Esophagus muscularis mucosa (tissue), 4 donors: Measurements from ENCODE around the gene B4GALNT1. TPM values are rescaled to one million over a fixed set of nuclear protein-coding genes. Genes with fewer than 3 reads are reported as not detected.
A peak's percentile ranks its signal among the peaks of the same experiment; 100 is the strongest.
"Not testable (repeated sequence)": the region's sequence is repeated elsewhere in the genome, so short reads cannot be mapped to it uniquely, and the experiment has no call there.

Source experiments
- DNase-seq: peaks from one replicate; pipeline ENCODE4 v3.0.0-alpha.2; 2017; ENCODE audit errors: extremely low spot score
- H3K27ac ChIP-seq, 4 donors: fragments of 200-600 bp; sonication (generic); replicated peaks in 1 of 4; 1 replicate in 3 of 4; 2 replicates in 1 of 4; pipeline ENCODE4 v1.5.1; 2016 to 2019; ENCODE audit warnings: mild to moderate bottlenecking in 1 of 4
- H3K27me3 ChIP-seq, 4 donors: fragments of 200-600 bp; sonication (generic); one replicate each; pipeline versions ENCODE4 v1.5.1 to v1.6.0; 2016 to 2019
- H3K36me3 ChIP-seq, 4 donors: fragments of 200-600 bp; sonication (generic); one replicate each; pipeline ENCODE4 v1.5.1; 2016 to 2019
- H3K4me1 ChIP-seq, 4 donors: fragments of 200-600 bp; sonication (generic); one replicate each; pipeline ENCODE4 v1.5.1; 2016 to 2019
- H3K4me3 ChIP-seq, 4 donors: fragments of 200-600 bp; sonication (generic); 1 replicate in 2 of 4; 2 replicates in 2 of 4; pipeline ENCODE4 v1.5.1; 2016 to 2019; ENCODE audit warnings: mild to moderate bottlenecking in 4 of 4, moderate library complexity in 1 of 4
- H3K9me3 ChIP-seq, 4 donors: fragments of 200-600 bp; sonication (generic); 1 replicate in 3 of 4; 2 replicates in 1 of 4; pipeline ENCODE4 v1.5.1; 2016 to 2019
- EP300 ChIP-seq: sonication (generic); formaldehyde crosslinking; IDR thresholded peaks from one replicate; pipeline ENCODE4 v1.6.1; 2017; ENCODE audit warnings: antibody characterized with exemption
- POLR2A ChIP-seq: fragments of 450-650 bp; IDR thresholded peaks from one replicate; pipeline ENCODE4 v1.6.1; 2017; ENCODE audit warnings: antibody characterized with exemption, moderate library complexity, mild to moderate bottlenecking, low read depth
- POLR2AphosphoS5 ChIP-seq, 2 donors: sonication (generic); formaldehyde crosslinking; IDR thresholded peaks; one replicate each; pipeline ENCODE4 v1.6.1; 2017; ENCODE audit warnings: antibody characterized with exemption in 2 of 2
- WGBS: methylation state at CpG from one replicate; pipeline ENCODE4 v1.1.5; 2018; 5-methylcytosine and 5-hydroxymethylcytosine counted together
- intact Hi-C: fragments of 100-400 bp; cut with DNase I; formaldehyde crosslinking; loops from one replicate; pipeline ENCODE4 v1.15.1; 2023
- total RNA-seq, 4 donors: library from RNA; depleted of rRNA; stranded (reverse); fragments of >200 nt; gene quantifications; one replicate each; pipeline versions ENCODE4 v1.1.0 to v1.2.1, GENCODE V29; 2016
- TF ChIP-seq, protein P1 (sequence below), 3 experiments: fragments of 200-600 bp in 2 of 3; fragments of 450-650 bp in 1 of 3; sonication (generic) in 2 of 3; IDR thresholded peaks; one replicate each; pipeline ENCODE4 v1.5.1; 2017 to 2019; ENCODE audit warnings: antibody characterized with exemption in 3 of 3, mild to moderate bottlenecking in 2 of 3, moderate library complexity in 1 of 3

Gene B4GALNT1
- total RNA-seq, 4 donors from 2014 or later: 2.8 to 10.9 (median 7.3) TPM

- WGBS: 78% methylated on average over 2 of the region's 2 CpGs
- Histone ChIP-seq H3K4me1 (peaks cover 7 to 34% (median 25%) of the 10 kb centered on the region in 4 donors), H3K27ac (no peak overlapping the region), H3K9me3 (no peaks in the 10 kb centered on the region), H3K4me3 (no peak overlapping the region), H3K27me3 (peaks cover 0 to 2% (median 0%) of the 10 kb centered on the region in 4 donors), H3K36me3 (peaks cover 12 to 39% (median 26%) of the 10 kb centered on the region in 4 donors)
- intact Hi-C loops: no loop called here
- TF ChIP-seq, protein P1, sequence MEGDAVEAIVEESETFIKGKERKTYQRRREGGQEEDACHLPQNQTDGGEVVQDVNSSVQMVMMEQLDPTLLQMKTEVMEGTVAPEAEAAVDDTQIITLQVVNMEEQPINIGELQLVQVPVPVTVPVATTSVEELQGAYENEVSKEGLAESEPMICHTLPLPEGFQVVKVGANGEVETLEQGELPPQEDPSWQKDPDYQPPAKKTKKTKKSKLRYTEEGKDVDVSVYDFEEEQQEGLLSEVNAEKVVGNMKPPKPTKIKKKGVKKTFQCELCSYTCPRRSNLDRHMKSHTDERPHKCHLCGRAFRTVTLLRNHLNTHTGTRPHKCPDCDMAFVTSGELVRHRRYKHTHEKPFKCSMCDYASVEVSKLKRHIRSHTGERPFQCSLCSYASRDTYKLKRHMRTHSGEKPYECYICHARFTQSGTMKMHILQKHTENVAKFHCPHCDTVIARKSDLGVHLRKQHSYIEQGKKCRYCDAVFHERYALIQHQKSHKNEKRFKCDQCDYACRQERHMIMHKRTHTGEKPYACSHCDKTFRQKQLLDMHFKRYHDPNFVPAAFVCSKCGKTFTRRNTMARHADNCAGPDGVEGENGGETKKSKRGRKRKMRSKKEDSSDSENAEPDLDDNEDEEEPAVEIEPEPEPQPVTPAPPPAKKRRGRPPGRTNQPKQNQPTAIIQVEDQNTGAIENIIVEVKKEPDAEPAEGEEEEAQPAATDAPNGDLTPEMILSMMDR (IDR thresholded peaks at IDR 0.05): no peak
- TF ChIP-seq EP300: no peak
- TF ChIP-seq POLR2A: no peak
- no peak for TF ChIP-seq POLR2AphosphoS5 (IDR thresholded peaks at IDR 0.05)
- no peak for DNase-seq
Measured at GRCh38 chr12:57592551-57593165, 40.3 kb downstream of the B4GALNT1 start.

DNA sequence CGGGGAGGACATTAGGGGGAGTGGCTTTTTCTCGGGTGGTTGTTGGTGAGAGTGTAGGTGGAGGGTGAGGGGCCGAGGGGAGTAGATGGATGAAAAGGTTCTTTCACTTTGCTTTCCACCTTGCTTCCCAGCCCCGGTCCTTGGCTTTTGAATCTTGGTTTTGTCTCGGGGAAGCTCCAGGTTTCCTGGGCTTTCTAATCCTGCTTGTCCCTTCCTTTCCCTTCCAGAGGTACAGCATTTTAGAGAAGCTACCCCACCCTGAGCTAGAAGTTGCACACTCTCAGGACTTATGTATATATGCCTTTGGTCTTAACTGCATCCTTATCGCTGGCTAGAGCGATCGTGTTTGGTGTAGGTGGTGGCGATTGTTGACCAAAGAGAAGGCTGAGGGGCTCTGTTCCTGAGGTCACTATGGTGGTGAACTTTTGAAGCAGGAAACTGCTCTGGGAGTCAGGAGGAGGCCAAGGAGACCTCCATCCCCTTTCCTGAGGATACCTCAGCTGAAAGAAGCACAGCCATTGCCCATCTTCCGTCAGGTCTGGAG, 41.1 kb downstream of the B4GALNT1 start:
- 49% methylated on average over 10 of the region's 10 CpGs for WGBS
- no peaks in the 10 kb centered on the region for H3K9me3 ChIP-seq
- intact Hi-C loops: no loop called here
- peak overlapping the region; percentile 72 to 84 (median 81) for H3K27ac ChIP-seq
- H3K4me1 ChIP-seq: peaks cover 7 to 34% (median 25%) of the 10 kb centered on the region in 4 donors
- H3K36me3 ChIP-seq: peaks cover 12 to 32% (median 21%) of the 10 kb centered on the region in 4 donors
- peaks cover 0 to 6% (median 0%) of the 10 kb centered on the region in 4 donors for H3K27me3 ChIP-seq
- DNase-seq: no peak
- H3K4me3 ChIP-seq: peak overlapping the region; percentile 69 to 95 (median 77)
- TF ChIP-seq EP300 (no peak), POLR2A (no peak), POLR2AphosphoS5 (IDR thresholded peaks at IDR 0.05) (no peak)
- TF ChIP-seq, protein P1 (IDR thresholded peaks at IDR 0.05): no peak

GRCh38 chr12:57590864-57591781, 41.9 kb downstream of the B4GALNT1 start, which contains the start of gene PIP4K2C:
PIP4K2C (plus strand) TSS chr12:57591192; CDS start chr12:57591290, 98 bp downstream.
- Histone ChIP-seq H3K4me3 (peak within 1 kb of the TSS; percentile 69 to 95 (median 77)), H3K27ac (peak within 1 kb of the TSS; percentile 72 to 84 (median 81))
- 1% methylated on average over 14 of the region's 69 CpGs for WGBS

DNA sequence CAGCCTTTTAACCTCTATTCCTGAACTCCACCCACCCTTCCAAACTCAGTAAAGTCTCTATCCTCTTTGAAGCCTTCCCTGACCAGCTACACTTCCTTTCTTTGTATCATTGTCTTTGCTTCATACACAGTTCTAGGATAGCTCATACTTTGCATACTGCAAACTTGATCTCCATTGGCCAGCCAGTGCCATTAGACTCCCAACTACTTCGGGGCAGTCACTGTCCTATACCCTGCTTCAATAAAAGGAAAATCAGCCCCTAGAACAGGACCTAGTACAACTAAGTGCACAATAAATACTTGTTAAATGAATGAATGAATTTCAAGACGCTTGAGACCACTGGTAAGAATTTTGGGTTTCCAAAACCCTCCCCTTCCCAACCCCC, 42.5 kb downstream of the B4GALNT1 start:
- H3K27me3 ChIP-seq: peaks cover 0 to 6% (median 0%) of the 10 kb centered on the region in 4 donors
- H3K27ac ChIP-seq: peak overlapping the region; percentile 72 to 84 (median 81)
- H3K9me3 ChIP-seq: no peaks in the 10 kb centered on the region
- peaks cover 7 to 34% (median 25%) of the 10 kb centered on the region in 4 donors for H3K4me1 ChIP-seq
- intact Hi-C loops: no loop called here
- DNase-seq: no peak
- TF ChIP-seq, protein P1 (IDR thresholded peaks at IDR 0.05): no peak
- TF ChIP-seq POLR2AphosphoS5 (IDR thresholded peaks at IDR 0.05) (no peak), POLR2A (no peak), EP300 (no peak)
- 26% methylated on average over 2 of the region's 2 CpGs for WGBS
- H3K36me3 ChIP-seq: peaks cover 6 to 18% (median 8%) of the 10 kb centered on the region in 4 donors
- H3K4me3 ChIP-seq: peak overlapping the region; percentile 69 to 95 (median 77)

More at GRCh38 chr12:57590864-57591781, 41.9 kb downstream of the B4GALNT1 start, which contains the start of gene PIP4K2C:
- peaks cover 0 to 6% (median 0%) of the 10 kb centered on the region in 4 donors for H3K27me3 ChIP-seq
- H3K4me1 ChIP-seq: peaks cover 7 to 34% (median 25%) of the 10 kb centered on the region in 4 donors
- DNase-seq: no peak
- intact Hi-C loops: no loop called here
- H3K9me3 ChIP-seq: no peaks in the 10 kb centered on the region
- peaks cover 12 to 25% (median 14%) of the 10 kb centered on the region in 4 donors for H3K36me3 ChIP-seq
- TF ChIP-seq, protein P1 (IDR thresholded peaks at IDR 0.05): peak in 1 of 3 experiments; percentile 23
- peak; percentile 79 to 83 for TF ChIP-seq POLR2AphosphoS5 (IDR thresholded peaks at IDR 0.05)
- no peak for TF ChIP-seq EP300

- H3K4me3 ChIP-seq, H3K36me3 ChIP-seq, DNase-seq, H3K27me3 ChIP-seq, intact Hi-C loops, H3K9me3 ChIP-seq, H3K27ac ChIP-seq: not testable (repeated sequence)
- peaks cover 7 to 34% (median 25%) of the 10 kb centered on the region in 4 donors for H3K4me1 ChIP-seq
- WGBS: 95% methylated on average over 15 of the region's 15 CpGs
Measured at GRCh38 chr12:57588951-57589610, 43.9 kb downstream of the B4GALNT1 start.
